ENCODE measurements around the gene PPT2.
"Not testable (repeated sequence)": the region's sequence is repeated elsewhere in the genome, so short reads cannot be mapped to it uniquely, and the experiment has no call there.

The PPT2 gene

DNA sequence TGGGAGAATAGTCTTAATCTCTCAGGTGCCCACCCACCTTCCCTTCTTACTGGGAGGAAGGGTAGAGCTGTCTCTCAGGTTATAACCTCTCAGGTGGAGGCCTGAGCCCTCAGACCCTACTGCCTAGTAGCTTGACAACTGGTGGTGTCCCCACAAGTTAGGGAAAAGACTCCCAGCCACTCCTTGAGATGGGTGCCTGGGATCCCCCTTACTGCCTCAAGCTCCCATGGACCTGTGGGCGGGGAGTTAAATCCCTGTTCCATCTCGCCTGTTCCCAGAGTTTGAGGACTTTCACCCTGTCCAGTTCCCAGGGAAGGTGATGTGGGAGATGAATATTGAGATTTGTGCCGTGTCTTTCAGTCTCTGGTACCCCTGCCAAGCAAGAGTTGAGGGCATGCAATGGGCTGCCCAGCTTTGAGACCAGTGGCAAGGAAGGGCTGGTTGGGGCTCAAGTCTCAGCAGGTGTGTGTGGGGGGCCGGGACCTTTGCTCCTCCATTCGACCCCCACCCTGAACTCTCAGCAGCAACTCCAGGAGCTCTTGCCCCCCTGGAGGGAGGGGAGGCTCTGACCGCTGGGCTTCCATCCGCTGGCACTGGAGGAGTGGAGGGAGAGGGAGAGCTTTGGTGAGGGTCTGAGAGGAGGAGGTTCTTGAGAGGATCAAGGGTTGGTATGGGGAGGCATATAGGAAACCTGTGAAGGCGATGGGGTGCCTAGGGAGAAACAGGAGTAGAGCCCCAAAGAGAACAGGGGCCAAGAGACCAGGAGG, 37.2 kb downstream of the PPT2 start:
- DNase-seq: no peak

DNA sequence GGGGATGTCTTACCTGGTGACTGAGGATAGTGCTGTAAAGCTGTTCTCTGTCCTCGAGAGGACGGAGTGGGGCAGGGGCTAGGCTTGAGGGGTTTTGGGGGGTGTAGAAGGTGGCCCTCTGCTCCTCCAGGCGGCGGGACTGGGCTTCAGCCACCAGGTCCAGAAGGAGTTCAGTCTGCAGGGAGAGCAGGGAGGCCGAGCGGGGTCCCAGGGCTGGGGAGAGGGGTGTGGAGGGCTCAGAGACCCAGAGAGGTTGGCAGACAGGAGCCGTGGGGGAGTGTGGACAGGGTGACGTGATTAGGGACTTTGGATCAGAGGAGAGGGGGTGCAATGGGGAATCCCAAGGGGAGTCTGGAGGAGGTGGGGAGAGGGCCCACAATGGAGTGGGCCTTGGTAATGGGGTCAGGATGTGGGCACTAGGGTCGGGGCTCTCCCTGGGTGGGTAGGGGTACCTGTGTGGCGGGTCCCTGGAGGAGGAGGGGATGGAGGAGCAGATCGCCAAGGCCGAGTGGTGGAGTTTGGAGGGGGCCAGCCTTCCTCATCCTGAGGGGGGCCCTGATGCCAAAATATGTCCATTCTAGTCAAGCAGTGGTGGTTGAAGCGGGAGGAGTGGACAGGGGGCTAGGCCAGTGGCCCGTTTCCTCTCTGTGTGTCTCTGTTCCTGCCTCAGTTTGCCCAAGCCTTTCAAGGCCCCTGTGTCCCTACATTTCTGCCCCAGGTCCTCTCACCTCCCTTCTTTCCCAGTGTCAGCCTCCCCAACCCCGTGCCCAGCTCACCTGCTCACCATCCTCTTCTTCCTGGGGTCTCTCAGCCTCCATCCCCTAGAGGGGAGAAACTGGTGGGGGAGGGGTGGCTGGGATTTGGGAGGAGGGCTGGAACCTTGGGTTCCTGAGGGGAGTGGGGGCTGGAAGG, 38.0 kb downstream of the PPT2 start:
- DNase-seq: no peak

DNA sequence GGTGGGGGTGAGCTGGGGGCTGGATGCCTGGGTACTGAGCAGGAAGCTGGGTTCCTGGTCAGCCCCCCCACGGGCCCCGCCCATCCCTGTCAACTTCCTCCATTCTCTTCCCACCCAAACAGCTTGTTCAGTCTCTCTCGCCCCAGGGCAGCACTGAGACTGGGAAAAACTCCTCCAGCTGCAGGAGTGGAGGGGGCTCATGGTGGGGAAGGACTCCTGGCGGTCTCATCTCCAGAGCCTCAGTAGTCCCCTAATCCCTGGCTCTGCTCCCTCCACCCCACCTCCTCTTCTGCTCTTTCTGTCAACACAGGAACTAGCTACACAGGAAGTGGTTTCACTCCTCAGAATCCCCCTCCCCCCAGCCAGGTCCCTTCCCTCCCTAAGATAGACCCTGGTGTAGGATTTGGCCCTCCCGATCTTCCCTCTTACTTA, 38.7 kb downstream of the PPT2 start, which contains the start of gene GPSM3:
Gene GPSM3, minus strand, starts transcription at position 36 of the 432 bp plus-strand sequence. CDS start 130 bp downstream, outside the sequence.
- peak; percentile 70 for DNase-seq

DNA sequence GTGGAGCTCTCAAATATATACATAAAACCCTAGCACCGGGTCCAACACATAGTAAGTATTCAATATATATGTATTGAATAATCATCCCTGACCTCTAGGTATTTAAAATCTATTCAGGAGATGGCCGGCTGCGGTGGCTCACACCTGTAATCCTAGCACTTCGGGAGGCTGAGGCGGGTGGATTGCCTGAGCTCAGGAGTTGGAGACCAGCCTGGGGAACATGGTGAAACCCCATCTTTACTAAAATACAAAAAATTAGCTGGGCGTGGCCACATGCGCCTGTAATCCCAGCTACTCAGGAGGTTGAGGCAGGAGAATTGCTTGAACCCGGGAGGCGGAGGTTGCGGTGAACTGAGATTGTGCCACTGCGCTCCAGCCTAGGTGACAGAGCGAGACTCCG, 39.2 kb downstream of the PPT2 start:
- not testable (repeated sequence) for DNase-seq

DNA sequence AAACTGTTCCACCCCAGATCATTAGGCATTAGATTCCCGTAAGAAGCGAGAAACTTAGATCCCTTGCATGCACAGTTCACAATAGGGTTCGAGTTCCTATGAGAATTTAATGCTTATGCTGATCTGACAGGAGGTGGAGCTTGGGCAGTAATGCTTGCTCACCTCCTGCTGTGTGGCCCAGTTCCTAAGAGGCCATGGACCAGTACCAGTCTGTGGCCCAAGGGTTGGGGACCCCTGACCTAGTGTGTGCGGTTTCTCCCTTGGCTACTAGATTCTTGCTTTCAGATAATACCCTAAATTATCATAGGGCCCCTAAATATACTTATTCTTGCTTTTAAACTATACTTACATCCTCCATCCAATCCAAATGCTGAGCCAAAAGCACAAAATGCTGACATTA, 40.4 kb downstream of the PPT2 start:
- DNase-seq: no peak

DNA sequence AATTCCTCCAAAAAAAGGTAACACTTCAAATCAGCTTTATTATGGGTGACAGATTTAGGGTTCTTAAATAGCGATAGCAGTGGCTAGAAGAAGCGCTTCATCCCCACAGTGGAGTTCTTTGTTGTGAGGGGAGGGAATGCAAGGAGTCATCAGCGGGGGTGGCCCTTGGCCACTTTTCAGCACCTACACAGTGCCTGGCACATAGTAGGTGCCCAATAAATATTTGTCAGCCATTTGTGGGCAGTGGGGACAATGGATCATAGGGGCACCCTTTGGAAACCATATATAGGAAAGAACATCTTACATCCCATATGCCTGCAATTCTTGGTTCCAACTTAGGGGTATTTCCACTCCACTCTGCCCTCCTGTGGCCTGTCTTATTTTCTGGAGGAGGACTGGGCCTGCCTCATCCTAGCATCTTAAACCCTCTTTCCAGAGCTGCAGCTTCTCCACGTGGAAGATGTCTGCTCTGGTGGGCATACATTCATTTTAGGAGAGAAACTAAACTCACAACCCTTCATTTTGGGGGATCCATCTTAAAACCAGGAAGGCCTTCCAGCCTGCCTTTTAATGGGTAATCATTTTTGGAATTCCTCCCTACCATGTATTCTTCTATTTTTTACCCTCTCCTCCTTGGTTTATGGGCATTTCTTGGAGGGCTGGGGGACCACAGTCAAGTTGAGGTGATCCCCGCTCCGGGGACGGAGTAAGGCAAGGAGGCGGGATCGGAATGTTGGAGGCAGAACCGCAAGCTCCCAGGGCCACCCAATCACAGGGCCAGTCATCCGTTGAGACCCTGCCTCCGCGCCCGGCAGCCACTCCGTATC, 41.1 kb downstream of the PPT2 start:
- peak; percentile 47 for DNase-seq

GRCh38 chr6:32195652-32195901, 41.6 kb downstream of the PPT2 start:
- peak; percentile 100 for DNase-seq

DNA sequence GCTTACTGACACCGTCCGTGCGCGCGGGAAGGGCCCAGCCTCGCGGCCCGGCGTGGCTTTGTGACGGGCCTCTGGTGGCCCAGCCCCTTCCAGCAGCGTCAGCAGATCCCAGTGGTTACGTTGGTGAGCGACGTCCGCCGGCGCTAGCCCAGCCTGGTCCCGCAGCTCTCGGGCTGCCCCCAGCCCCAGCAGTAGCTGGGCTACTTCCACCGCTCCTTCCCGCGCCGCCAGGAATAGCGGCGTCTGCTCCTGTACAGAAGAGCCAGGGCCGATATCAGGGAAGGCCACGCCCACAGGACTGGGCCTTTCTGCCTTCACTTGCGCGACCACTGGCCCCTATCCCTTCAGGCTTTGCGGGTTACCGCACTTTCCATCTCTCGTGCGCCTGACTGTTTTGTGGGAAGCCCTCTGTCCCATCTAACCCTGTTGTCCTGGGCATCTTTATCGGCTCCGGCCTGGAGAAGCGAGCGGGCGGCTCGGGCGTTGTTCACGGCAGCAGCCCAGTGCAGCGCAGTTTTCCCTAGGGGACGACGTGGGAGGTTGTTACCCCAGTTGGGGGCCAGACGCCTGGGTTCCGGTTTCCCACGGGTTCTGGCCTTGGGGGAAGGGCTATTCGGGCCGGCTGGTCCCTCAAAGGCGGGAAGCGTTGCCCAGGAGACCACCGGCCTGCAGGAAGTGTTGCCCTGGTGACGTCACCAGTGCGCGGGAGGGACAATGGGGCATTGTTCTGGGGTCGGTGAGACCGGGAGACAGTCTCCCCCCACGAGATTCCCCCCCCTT, 42.2 kb downstream of the PPT2 start:
- peak; percentile 88 for DNase-seq

GRCh38 chr6:32196682-32197616, 43.0 kb downstream of the PPT2 start:
- DNase-seq: peak; percentile 33

DNA sequence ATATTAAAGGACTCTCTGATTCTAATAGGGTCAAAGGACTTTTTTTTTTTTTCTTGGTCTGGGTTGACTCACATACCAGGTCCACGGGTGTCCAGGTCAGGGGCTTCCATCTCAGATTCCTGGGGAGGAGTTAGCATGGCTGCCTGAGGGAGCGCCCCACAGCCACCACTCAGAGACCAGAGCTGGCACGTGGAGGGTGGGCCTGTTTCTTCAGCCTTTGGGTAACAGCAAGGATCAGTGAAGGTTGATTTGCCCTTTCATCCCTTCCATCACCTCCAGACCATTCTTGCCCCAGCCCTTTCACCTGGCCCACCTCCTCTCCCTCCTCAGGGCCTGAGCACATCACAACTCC, 44.4 kb downstream of the PPT2 start:
- no peak for DNase-seq

GRCh38 chr6:32198866-32199265, 44.9 kb downstream of the PPT2 start:
- DNase-seq: no peak

- DNase-seq: no peak
These were observed 47.0 kb downstream of the PPT2 start for GRCh38 chr6:32200711-32201475.

DNA sequence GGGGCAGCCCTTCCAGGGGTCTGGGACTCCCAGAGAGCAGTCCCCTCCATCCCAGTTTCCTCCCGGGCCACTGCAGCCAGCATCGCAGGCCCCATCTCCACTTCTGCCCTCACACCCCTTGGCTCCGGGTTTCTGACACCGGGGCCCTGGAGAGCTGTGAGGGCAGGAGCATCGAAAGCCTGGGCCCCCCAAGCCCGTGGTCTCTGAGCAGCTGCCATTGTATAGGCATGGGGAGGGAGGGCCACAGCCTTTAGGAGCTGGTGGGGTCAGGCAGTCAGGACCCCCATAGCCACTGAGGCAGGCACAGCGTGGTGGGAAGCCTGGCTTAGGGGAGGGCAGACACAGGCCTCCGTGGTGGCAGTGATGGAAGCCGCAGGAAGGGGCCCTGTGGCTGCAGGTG, 48.2 kb downstream of the PPT2 start:
- no peak for DNase-seq

- DNase-seq: no peak
These were observed 49.7 kb downstream of the PPT2 start for GRCh38 chr6:32203426-32204267.

DNA sequence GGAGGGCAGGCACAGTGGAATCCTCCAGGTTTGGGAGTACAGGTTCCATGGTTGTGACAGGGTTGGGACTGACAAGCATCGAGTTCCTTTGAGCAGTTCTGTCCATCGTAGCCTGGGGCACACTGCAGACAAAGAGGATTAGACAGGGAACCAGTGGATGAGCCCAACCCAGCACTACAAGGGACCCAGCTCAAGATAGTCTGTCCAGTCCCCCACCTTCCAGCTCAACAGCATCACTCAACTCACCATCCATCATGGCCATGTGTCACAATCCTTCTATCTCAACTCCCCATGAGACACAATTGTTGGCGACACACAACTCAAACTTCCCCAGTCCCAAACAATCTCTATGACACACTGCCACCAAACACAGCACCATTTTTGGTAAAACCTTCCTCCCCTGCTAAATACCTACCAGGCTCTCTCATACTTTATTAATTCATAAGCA, 50.4 kb downstream of the PPT2 start:
- DNase-seq: no peak

DNA sequence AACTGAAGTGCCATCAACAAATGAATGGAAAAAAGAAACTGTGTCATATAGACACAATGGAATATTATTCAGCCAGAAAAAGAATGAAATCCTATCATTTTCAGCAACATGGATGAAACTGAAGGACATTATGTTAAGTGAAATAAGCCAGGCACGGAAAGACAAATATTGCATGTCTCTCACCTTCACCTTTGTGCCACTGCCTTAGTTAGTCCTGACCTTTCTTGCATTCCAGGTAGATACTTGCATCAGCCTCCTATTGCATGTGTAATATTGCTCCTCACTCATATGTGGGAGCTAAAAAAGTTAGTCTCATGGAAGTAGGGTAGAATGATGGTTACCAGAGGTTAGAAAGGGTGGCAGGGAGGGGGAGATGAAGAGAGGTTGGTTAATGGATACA, 55.1 kb downstream of the PPT2 start:
- no peak for DNase-seq

DNA sequence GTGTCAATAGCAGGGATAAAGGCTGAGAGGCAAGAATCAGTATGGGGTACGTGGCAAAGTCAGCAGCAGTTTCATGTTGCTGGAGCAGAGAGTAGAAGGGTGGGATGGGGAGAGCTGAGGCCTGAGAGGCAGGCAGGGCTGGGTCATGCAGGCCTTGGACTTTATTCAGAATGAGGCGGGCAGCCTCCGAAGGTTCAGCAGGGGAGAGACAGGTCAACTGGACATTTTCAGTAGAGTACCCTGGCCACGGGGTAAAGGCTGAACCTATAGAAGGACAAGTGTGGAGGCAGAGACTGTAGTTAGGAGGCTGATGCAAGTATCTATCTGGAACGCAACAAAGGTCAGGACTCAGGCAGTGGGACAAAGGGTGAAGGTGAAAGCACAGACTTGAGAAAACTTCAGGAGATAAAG, 56.3 kb downstream of the PPT2 start:
- no peak for DNase-seq

DNA sequence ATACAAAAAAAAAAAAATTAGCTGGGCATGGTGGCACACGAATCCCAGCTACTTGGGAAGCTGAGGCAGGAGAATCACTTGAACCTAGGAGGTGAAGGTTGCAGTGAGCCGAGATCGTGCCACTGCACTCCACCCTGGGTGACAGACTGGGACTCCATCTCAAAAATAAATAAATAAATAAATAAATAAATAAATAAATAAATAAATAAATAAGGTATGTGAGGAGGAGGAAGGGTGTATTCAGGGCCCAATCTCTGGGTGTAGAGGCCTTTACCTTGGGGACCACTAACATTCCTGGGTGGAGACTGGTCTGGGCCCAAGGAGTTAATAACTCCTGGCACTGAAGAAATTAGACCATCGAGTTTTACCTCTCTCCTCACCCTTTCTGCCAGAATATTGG, 57.5 kb downstream of the PPT2 start:
- DNase-seq: not testable (repeated sequence)

GRCh38 chr6:32212076-32212760, 58.3 kb downstream of the PPT2 start:
- DNase-seq: no peak

All from stimulated activated CD8-positive, alpha-beta memory T cell treated with anti-CD3 and anti-CD28 coated beads, Interleukin-4, amount 100 ng/mL, for 48 hours (primary cell).